HEK293 (cell line): ENCODE data around the gene CTRB1.

Experiments
- BCL11B ChIP-seq: fragments of 450-650 bp; formaldehyde crosslinking; IDR thresholded peaks from 2 replicates; pipeline ENCODE4 v1.5.1; 2016; ENCODE audit warnings: low read depth, missing biosample characterization, missing genetic modification characterization
- GFI1B ChIP-seq: fragments of 450-650 bp; formaldehyde crosslinking; IDR thresholded peaks from 2 replicates; pipeline ENCODE4 v1.5.1; 2016; ENCODE audit warnings: missing biosample characterization, missing genetic modification characterization
- IKZF3 ChIP-seq: fragments of 450-650 bp; IDR thresholded peaks from 2 replicates; pipeline ENCODE4 v1.5.0; 2018; ENCODE audit warnings: missing biosample characterization, mild to moderate bottlenecking, missing genetic modification characterization, moderate library complexity
- OVOL3 ChIP-seq: fragments of 450-650 bp; formaldehyde crosslinking; IDR thresholded peaks from 2 replicates; pipeline ENCODE4 v1.5.1; 2016; ENCODE audit warnings: missing biosample characterization, missing genetic modification characterization
- SP2 ChIP-seq: fragments of 450-650 bp; formaldehyde crosslinking; IDR thresholded peaks from 2 replicates; pipeline ENCODE4 v1.5.1; 2016; ENCODE audit warnings: missing biosample characterization, missing genetic modification characterization
- SP7 ChIP-seq: fragments of 450-650 bp; formaldehyde crosslinking; IDR thresholded peaks from 2 replicates; pipeline ENCODE4 v1.5.1; 2016; ENCODE audit warnings: missing biosample characterization, missing genetic modification characterization
- YY2 ChIP-seq: fragments of 450-650 bp; formaldehyde crosslinking; IDR thresholded peaks from 2 replicates; pipeline ENCODE4 v1.5.1; 2016; ENCODE audit warnings: missing biosample characterization, missing genetic modification characterization
- ZFHX2 ChIP-seq: fragments of 450-650 bp; formaldehyde crosslinking; conservative IDR thresholded peaks from 2 replicates; pipeline ENCODE4 v1.5.1; 2016; ENCODE audit warnings: missing biosample characterization, missing genetic modification characterization
- ZFP41 ChIP-seq: fragments of 450-650 bp; formaldehyde crosslinking; IDR thresholded peaks from 2 replicates; pipeline ENCODE4 v1.5.1; 2016; ENCODE audit warnings: missing biosample characterization, missing genetic modification characterization, borderline replicate concordance
- ZIC2 ChIP-seq: fragments of 450-650 bp; formaldehyde crosslinking; IDR thresholded peaks from 2 replicates; pipeline ENCODE4 v1.5.1; 2016; ENCODE audit warnings: missing biosample characterization, missing genetic modification characterization
- ZNF146 ChIP-seq: fragments of 450-650 bp; formaldehyde crosslinking; IDR thresholded peaks from 2 replicates; pipeline ENCODE4 v1.5.1; 2016; ENCODE audit warnings: missing biosample characterization, missing genetic modification characterization
- ZNF157 ChIP-seq: fragments of 450-650 bp; formaldehyde crosslinking; IDR thresholded peaks from 2 replicates; pipeline ENCODE4 v1.5.1; 2016; ENCODE audit warnings: missing biosample characterization, missing genetic modification characterization
- ZNF19 ChIP-seq: fragments of 450-650 bp; formaldehyde crosslinking; IDR thresholded peaks from 2 replicates; pipeline ENCODE4; 2016; ENCODE audit warnings: missing biosample characterization, missing genetic modification characterization, low read depth
- ZNF2 ChIP-seq: fragments of 450-650 bp; formaldehyde crosslinking; IDR thresholded peaks from 2 replicates; pipeline ENCODE4 v1.5.1; 2016; ENCODE audit warnings: missing biosample characterization, missing genetic modification characterization
- ZNF239 ChIP-seq: fragments of 450-650 bp; formaldehyde crosslinking; IDR thresholded peaks from 2 replicates; pipeline ENCODE4 v1.5.1; 2016; ENCODE audit warnings: missing biosample characterization, missing genetic modification characterization
- ZNF341 ChIP-seq: fragments of 450-650 bp; formaldehyde crosslinking; IDR thresholded peaks from 2 replicates; pipeline ENCODE4; 2016; ENCODE audit warnings: low read depth, missing biosample characterization, missing genetic modification characterization
- ZNF626 ChIP-seq: fragments of 450-650 bp; sonication (Bioruptor Pico); formaldehyde crosslinking; IDR thresholded peaks from 2 replicates; pipeline ENCODE4 v1.5.1; 2018; ENCODE audit warnings: missing biosample characterization, missing genetic modification characterization, inconsistent platforms
- ZNF629 ChIP-seq: fragments of 450-650 bp; formaldehyde crosslinking; IDR thresholded peaks from 2 replicates; pipeline ENCODE4 v1.5.1; 2017; ENCODE audit warnings: missing biosample characterization, missing genetic modification characterization
- ZNF658 ChIP-seq: fragments of 450-650 bp; formaldehyde crosslinking; IDR thresholded peaks from 2 replicates; pipeline ENCODE4; 2016; ENCODE audit warnings: missing biosample characterization, missing genetic modification characterization
- ZNF768 ChIP-seq: fragments of 450-650 bp; formaldehyde crosslinking; IDR thresholded peaks from 2 replicates; pipeline ENCODE4 v1.5.1; 2018; ENCODE audit warnings: missing biosample characterization, mild to moderate bottlenecking, missing genetic modification characterization
- ZNF776 ChIP-seq: fragments of 450-650 bp; formaldehyde crosslinking; IDR thresholded peaks from 2 replicates; pipeline ENCODE4 v1.5.0; 2017; ENCODE audit warnings: missing biosample characterization, missing genetic modification characterization, borderline replicate concordance
- ZNF777 ChIP-seq: fragments of 450-650 bp; formaldehyde crosslinking; IDR thresholded peaks from 2 replicates; pipeline ENCODE4 v1.5.1; 2017; ENCODE audit warnings: missing biosample characterization, missing genetic modification characterization, borderline replicate concordance
- ZNF837 ChIP-seq: fragments of 450-650 bp; formaldehyde crosslinking; IDR thresholded peaks from 2 replicates; pipeline ENCODE4 v1.5.1; 2016; ENCODE audit warnings: missing biosample characterization, missing genetic modification characterization
- ZNF843 ChIP-seq: fragments of 450-650 bp; formaldehyde crosslinking; IDR thresholded peaks from 2 replicates; pipeline ENCODE4 v1.5.1; 2016; ENCODE audit warnings: missing biosample characterization, missing genetic modification characterization
- ZSCAN30 ChIP-seq: fragments of 450-650 bp; IDR thresholded peaks from 2 replicates; pipeline ENCODE4 v1.5.1; 2018; ENCODE audit warnings: missing biosample characterization, mild to moderate bottlenecking, missing genetic modification characterization, moderate library complexity
- ZSCAN4 ChIP-seq: fragments of 450-650 bp; formaldehyde crosslinking; IDR thresholded peaks from 2 replicates; pipeline ENCODE4 v1.5.1; 2017; ENCODE audit warnings: missing biosample characterization, missing genetic modification characterization
- TF ChIP-seq, protein P1 (sequence below): fragments of 450-650 bp; formaldehyde crosslinking; IDR thresholded peaks from 2 replicates; pipeline ENCODE4 v1.5.1; 2016; ENCODE audit warnings: missing biosample characterization, missing genetic modification characterization
- TF ChIP-seq, protein P2 (sequence below): fragments of 450-650 bp; formaldehyde crosslinking; IDR thresholded peaks from 2 replicates; pipeline ENCODE4 v1.5.1; 2017; ENCODE audit warnings: missing biosample characterization, mild to moderate bottlenecking, missing genetic modification characterization, moderate library complexity
- TF ChIP-seq, protein P3 (sequence below): fragments of 450-650 bp; formaldehyde crosslinking; IDR thresholded peaks from 2 replicates; pipeline ENCODE4 v1.5.1; 2017; ENCODE audit warnings: missing biosample characterization, missing genetic modification characterization
- TF ChIP-seq, protein P4 (sequence below): fragments of 450-650 bp; formaldehyde crosslinking; IDR thresholded peaks from 2 replicates; pipeline ENCODE4 v1.5.1; 2016; ENCODE audit warnings: missing biosample characterization, missing genetic modification characterization
- TF ChIP-seq, protein P5 (sequence below): fragments of 450-650 bp; formaldehyde crosslinking; IDR thresholded peaks from 2 replicates; pipeline ENCODE4 v1.5.1; 2016; ENCODE audit warnings: missing biosample characterization, missing genetic modification characterization

CTRB1 gene

DNA sequence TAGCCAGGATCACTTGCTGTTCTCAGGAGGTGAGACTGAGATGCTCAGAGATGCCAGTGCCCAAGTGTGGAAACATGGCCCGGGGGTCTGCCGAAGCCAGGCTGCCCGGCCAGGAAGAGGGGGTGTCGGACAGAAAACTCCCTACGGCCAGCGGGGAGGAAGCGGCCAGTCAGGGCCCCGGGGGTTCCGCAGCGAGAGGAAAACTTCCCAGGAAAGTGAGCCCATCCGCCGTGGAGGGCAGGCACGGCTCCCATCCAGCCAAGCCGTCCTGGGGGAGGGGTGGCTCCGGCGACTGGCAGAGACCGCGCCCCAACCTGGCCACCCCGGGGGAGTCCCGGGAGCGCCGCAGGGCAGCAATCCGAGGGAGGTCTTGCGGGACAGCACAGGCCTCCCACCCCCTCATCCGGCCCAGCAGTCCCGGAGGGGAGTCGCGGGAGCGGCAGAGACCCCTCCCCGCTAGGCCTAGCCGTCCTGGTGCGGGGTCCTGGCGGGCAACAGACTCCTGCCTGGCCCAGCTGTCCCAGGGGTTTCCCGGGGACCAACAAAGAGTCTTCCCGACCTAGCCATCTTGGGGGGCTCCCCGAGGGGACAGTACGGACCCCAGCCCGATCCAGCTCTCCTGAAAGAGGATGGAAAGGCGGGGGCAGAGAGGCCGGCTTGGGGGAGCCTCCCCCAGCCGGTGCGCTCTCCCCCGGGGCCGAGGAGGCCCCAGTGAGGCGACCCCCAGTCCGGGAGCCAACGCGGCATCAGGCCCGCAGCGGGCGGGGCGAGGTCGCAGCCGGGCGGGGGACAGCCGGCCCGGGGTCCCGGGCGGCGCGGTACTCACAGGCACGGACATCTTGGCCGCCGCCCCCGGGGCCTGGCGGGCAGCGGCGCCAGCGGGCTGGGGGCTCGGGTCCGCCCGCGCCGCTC is 46.5 kb downstream of the CTRB1 start (continued):
- TF ChIP-seq ZSCAN30 (no peak), ZFHX2 (no peak), ZFP41 (no peak), ZNF843 (tag by site-specific recombination) (0 out of 2 replicates have a peak, but pooled peaks have one; percentile 22), ZNF776 (no peak), OVOL3 (tag by site-specific recombination) (no peak), ZNF157 (no peak), BCL11B (tag by site-specific recombination) (no peak), SP7 (no peak), ZNF239 (tag by site-specific recombination) (no peak), ZNF768 (tag by site-specific recombination) (no peak), ZNF2 (no peak), ZSCAN4 (tag by site-specific recombination) (no peak), ZNF146 (tag by site-specific recombination) (no peak), ZIC2 (tag by site-specific recombination) (peak; percentile 90), GFI1B (tag by site-specific recombination) (no peak), ZNF777 (tag by site-specific recombination) (no peak), ZNF19 (tag by site-specific recombination) (no peak), ZNF629 (no peak), ZNF658 (no peak), IKZF3 (tag by site-specific recombination) (peak; percentile 54; the same call in 1 of the 2 replicates), SP2 (tag by site-specific recombination) (no peak), ZNF341 (tag by site-specific recombination) (peak; percentile 90), YY2 (tag by site-specific recombination) (no peak), ZNF626 (no peak), ZNF837 (no peak)
- TF ChIP-seq, protein P1, sequence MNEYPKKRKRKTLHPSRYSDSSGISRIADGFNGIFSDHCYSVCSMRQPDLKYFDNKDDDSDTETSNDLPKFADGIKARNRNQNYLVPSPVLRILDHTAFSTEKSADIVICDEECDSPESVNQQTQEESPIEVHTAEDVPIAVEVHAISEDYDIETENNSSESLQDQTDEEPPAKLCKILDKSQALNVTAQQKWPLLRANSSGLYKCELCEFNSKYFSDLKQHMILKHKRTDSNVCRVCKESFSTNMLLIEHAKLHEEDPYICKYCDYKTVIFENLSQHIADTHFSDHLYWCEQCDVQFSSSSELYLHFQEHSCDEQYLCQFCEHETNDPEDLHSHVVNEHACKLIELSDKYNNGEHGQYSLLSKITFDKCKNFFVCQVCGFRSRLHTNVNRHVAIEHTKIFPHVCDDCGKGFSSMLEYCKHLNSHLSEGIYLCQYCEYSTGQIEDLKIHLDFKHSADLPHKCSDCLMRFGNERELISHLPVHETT (tag by site-specific recombination): no peak
- TF ChIP-seq, protein P2, sequence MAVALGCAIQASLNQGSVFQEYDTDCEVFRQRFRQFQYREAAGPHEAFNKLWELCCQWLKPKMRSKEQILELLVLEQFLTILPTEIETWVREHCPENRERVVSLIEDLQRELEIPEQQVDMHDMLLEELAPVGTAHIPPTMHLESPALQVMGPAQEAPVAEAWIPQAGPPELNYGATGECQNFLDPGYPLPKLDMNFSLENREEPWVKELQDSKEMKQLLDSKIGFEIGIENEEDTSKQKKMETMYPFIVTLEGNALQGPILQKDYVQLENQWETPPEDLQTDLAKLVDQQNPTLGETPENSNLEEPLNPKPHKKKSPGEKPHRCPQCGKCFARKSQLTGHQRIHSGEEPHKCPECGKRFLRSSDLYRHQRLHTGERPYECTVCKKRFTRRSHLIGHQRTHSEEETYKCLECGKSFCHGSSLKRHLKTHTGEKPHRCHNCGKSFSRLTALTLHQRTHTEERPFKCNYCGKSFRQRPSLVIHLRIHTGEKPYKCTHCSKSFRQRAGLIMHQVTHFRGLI: no peak
- TF ChIP-seq, protein P3, sequence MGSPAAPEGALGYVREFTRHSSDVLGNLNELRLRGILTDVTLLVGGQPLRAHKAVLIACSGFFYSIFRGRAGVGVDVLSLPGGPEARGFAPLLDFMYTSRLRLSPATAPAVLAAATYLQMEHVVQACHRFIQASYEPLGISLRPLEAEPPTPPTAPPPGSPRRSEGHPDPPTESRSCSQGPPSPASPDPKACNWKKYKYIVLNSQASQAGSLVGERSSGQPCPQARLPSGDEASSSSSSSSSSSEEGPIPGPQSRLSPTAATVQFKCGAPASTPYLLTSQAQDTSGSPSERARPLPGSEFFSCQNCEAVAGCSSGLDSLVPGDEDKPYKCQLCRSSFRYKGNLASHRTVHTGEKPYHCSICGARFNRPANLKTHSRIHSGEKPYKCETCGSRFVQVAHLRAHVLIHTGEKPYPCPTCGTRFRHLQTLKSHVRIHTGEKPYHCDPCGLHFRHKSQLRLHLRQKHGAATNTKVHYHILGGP: no peak
- TF ChIP-seq, protein P4, sequence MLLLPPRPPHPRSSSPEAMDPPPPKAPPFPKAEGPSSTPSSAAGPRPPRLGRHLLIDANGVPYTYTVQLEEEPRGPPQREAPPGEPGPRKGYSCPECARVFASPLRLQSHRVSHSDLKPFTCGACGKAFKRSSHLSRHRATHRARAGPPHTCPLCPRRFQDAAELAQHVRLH (tag by site-specific recombination): no peak
- TF ChIP-seq, protein P5, sequence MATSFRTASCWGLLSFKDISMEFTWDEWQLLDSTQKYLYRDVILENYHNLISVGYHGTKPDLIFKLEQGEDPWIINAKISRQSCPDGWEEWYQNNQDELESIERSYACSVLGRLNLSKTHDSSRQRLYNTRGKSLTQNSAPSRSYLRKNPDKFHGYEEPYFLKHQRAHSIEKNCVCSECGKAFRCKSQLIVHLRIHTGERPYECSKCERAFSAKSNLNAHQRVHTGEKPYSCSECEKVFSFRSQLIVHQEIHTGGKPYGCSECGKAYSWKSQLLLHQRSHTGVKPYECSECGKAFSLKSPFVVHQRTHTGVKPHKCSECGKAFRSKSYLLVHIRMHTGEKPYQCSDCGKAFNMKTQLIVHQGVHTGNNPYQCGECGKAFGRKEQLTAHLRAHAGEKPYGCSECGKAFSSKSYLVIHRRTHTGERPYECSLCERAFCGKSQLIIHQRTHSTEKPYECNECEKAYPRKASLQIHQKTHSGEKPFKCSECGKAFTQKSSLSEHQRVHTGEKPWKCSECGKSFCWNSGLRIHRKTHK (tag by site-specific recombination): no peak
